ENCODE measurements around the gene RND3. TPM values are rescaled to one million over a fixed set of nuclear protein-coding genes. Genes with fewer than 3 reads are reported as not detected.

The RND3 gene
- polyA plus RNA-seq, 1 experiment: 627 TPM

DNA sequence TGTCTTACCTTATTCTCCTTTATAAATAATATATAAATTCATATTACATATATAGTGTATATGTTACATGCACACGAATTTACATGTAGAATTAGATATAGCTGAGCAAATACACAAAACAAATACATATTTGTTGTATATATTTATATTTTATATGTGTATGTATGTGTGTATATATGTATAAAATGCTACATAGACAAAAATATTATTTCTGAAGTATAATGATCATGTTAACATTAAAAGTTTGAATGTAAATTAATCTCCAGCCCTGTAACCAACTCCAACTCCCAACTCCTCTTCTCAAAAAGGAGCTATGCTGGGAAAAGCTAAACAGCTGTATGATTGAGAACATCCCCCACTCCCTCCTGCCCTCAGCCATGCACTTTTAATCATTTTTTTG lies 42.7 kb upstream of the RND3 start:
- TF ChIP-seq, protein P1, sequence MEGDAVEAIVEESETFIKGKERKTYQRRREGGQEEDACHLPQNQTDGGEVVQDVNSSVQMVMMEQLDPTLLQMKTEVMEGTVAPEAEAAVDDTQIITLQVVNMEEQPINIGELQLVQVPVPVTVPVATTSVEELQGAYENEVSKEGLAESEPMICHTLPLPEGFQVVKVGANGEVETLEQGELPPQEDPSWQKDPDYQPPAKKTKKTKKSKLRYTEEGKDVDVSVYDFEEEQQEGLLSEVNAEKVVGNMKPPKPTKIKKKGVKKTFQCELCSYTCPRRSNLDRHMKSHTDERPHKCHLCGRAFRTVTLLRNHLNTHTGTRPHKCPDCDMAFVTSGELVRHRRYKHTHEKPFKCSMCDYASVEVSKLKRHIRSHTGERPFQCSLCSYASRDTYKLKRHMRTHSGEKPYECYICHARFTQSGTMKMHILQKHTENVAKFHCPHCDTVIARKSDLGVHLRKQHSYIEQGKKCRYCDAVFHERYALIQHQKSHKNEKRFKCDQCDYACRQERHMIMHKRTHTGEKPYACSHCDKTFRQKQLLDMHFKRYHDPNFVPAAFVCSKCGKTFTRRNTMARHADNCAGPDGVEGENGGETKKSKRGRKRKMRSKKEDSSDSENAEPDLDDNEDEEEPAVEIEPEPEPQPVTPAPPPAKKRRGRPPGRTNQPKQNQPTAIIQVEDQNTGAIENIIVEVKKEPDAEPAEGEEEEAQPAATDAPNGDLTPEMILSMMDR (IDR thresholded peaks at IDR 0.05; ENCODE audit: low read depth, low read length): no peak
- ChIA-PET POLR2A (interaction anchor here (0.8 to 2.0 kb wide), 3 partner anchors 16 to 45 kb away, joined by 3 to 8 read pairs (median 4); partner anchors contain the start of gene RND3), CTCF (interaction anchor here (1.4 kb wide), 1 partner anchor 708 kb away, joined by 3 read pairs; no protein-coding TSS in a partner anchor)
- H3K27me3 ChIP-seq (ENCODE audit: control insufficient read depth, insufficient read depth, low read length): no peaks in the 10 kb centered on the region
- DNase-seq (ENCODE audit: low read depth, low spot score): no peak
- H3K9me3 ChIP-seq (ENCODE audit: control insufficient read depth, insufficient read depth, low read length): no peaks in the 10 kb centered on the region
- H3K27ac ChIP-seq (ENCODE audit: low read depth, low read length): peak overlapping the region; percentile 23
- no peak overlapping the region for H3K4me3 ChIP-seq (ENCODE audit: low read depth, low read length)

DNA sequence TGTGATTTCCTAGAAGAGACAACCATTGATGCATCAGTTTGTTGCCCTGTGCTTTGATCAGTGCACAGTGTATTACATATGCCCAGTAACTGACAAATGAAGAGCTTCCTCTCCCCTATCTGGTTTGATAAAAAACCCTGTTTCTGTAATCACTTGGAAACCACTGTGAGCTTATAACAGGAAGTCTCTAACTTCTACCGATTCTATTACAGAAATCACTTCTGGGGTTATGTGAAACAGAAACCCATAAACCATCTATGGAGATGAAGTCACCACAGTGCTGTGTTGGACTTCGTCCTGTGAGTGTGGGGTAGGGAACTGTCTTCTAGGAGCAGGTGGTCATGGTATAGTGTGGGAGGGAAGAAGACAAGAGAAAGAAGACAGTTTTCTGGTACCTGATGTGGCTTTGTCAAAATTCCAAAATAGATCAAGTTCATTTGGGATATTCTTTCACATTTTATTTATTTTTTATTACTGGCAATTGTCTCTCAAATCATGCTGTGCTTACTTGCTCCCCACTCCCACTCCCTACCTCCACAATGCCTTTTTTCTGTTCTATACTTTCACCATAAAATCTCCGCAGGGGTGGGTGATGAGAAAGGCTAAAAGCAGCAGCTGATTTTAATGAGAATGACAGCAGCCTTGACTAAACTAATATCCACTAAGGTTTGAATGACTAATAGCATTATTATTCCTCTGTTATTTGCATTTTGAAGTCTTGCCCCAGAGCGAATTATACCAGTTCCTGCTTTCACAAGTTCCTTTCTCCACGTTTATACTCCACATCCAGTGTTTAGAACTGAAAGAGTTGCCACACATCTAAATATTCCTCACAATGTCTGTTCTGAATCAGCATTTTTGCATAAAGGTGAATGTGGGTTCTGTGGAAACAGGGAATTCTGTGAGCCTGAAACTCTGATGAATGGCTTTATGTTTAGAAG lies 41.7 kb upstream of the RND3 start:
- TF ChIP-seq, protein P1 (IDR thresholded peaks at IDR 0.05; ENCODE audit: low read depth, low read length): no peak
- ChIA-PET POLR2A (interaction anchor here (0.9 to 2.0 kb wide), 4 partner anchors 39 to 58 kb away, joined by 3 to 8 read pairs (median 3); partner anchors contain the start of gene RND3), CTCF (interaction anchor here (1.2 to 1.7 kb wide), 3 partner anchors 709 to 942 kb away, joined by 3 to 9 read pairs (median 3); no protein-coding TSS in a partner anchor)
- DNase-seq (ENCODE audit: low read depth, low spot score): no peak
- peak overlapping the region; percentile 82 for H3K27ac ChIP-seq (ENCODE audit: low read depth, low read length)
- H3K27me3 ChIP-seq (ENCODE audit: control insufficient read depth, insufficient read depth, low read length): no peaks in the 10 kb centered on the region
- H3K4me3 ChIP-seq (ENCODE audit: low read depth, low read length): peak overlapping the region; percentile 18; the same call in 1 of the 2 replicates
- H3K9me3 ChIP-seq (ENCODE audit: control insufficient read depth, insufficient read depth, low read length): no peaks in the 10 kb centered on the region

DNA sequence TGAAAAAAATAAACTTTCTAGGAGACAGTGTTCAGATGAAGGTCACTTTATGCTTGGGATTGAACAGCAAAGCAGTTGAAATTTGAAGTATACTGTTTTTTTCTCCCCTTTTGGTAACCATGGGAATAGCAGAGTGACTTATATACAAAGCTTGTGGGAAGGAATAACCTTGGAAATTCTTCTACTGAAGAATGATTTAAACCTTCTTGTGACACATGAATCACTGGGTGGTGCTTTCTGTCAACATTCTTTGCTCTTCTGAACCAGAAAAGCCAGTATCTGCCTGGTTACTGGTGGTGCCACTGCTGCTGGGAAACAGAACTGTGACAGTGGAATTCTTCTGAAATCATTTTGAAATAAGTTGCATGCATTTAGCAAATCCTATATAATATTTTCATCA lies 39.4 kb upstream of the RND3 start:
- POLR2A ChIA-PET: interaction anchor here (1.4 kb wide), 1 partner anchor 13 kb away, joined by 5 read pairs; no protein-coding TSS in a partner anchor
- no peak overlapping the region for H3K27ac ChIP-seq (ENCODE audit: low read depth, low read length)
- no peak for DNase-seq (ENCODE audit: low read depth, low spot score)
- H3K9me3 ChIP-seq (ENCODE audit: control insufficient read depth, insufficient read depth, low read length): no peaks in the 10 kb centered on the region
- TF ChIP-seq, protein P1 (IDR thresholded peaks at IDR 0.05; ENCODE audit: low read depth, low read length): no peak
- H3K4me3 ChIP-seq (ENCODE audit: low read depth, low read length): no peak overlapping the region
- CTCF ChIA-PET: no interaction called here
- H3K27me3 ChIP-seq (ENCODE audit: control insufficient read depth, insufficient read depth, low read length): no peaks in the 10 kb centered on the region

DNA sequence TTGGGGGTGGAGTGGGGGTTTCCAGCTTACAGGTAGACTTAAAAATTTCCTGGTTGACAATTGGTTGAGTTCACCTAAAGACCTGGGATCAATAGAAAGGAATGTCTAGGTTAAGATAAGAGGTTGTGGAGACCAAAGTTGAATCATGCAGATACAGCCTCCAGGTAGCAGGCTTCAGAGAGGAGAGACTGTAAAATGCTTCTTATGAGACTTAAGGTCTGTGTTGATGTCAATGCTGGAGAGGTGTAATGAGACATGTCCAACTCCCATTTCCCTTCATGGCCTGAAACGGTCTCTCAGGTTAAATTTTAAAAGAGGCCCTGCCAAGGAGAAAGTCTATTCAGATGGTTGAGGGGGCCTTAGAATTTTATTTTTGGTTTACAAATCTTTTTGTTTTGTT lies 38.5 kb upstream of the RND3 start:
- ChIA-PET CTCF (no interaction called here), POLR2A (interaction anchor here (1.4 kb wide), 1 partner anchor 12 kb away, joined by 5 read pairs; no protein-coding TSS in a partner anchor)
- Histone ChIP-seq H3K4me3 (ENCODE audit: low read depth, low read length) (no peak overlapping the region), H3K9me3 (ENCODE audit: control insufficient read depth, insufficient read depth, low read length) (no peaks in the 10 kb centered on the region), H3K27me3 (ENCODE audit: control insufficient read depth, insufficient read depth, low read length) (no peaks in the 10 kb centered on the region), H3K27ac (ENCODE audit: low read depth, low read length) (no peak overlapping the region)
- no peak for DNase-seq (ENCODE audit: low read depth, low spot score)
- TF ChIP-seq, protein P1 (IDR thresholded peaks at IDR 0.05; ENCODE audit: low read depth, low read length): no peak

DNA sequence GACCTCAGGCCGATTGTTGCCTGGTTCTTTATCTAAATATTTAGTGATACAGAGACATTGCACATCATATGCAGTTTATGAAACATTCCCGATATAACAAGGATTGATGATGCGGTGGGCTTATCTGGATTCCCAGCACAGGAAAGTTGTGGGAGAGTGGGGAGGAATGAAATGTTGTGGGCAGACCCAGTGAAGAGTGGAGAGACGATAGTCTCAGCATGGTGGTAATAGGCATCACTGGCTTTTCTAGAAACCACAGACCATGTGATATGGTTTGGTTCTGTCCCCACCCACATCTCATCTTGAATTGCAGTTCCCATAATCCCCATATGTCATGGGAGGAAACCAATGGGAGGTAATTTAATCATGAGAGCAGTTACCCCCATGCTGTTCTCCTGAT lies 34.8 kb upstream of the RND3 start:
- H3K27me3 ChIP-seq (ENCODE audit: control insufficient read depth, insufficient read depth, low read length): no peaks in the 10 kb centered on the region
- H3K9me3 ChIP-seq (ENCODE audit: control insufficient read depth, insufficient read depth, low read length): no peaks in the 10 kb centered on the region
- TF ChIP-seq, protein P1 (IDR thresholded peaks at IDR 0.05; ENCODE audit: low read depth, low read length): no peak
- H3K4me3 ChIP-seq (ENCODE audit: low read depth, low read length): no peak overlapping the region
- ChIA-PET POLR2A (no interaction called here), CTCF (interaction anchor here (0.6 kb wide), 1 partner anchor 629 kb away, joined by 3 read pairs; no protein-coding TSS in a partner anchor)
- H3K27ac ChIP-seq (ENCODE audit: low read depth, low read length): no peak overlapping the region
- DNase-seq (ENCODE audit: low read depth, low spot score): no peak
